Neural cell (in vitro differentiated cells): ENCODE measurements around the gene ADH6. TPM values are rescaled to one million over a fixed set of nuclear protein-coding genes. Genes with fewer than 3 reads are reported as not detected.

ENCODE experiments used
- H2AFZ ChIP-seq: fragments of 200-600, 300-800 bp; sonication (generic), shearing (Covaris generic); 2 replicates; pipeline ENCODE4 v1.6.0; 2014; ENCODE audit warnings: low read depth, mild to moderate bottlenecking, antibody characterized with exemption, low read length, moderate library complexity
- H3F3A ChIP-seq: fragments of 200-600 bp; shearing (Covaris generic); 2 replicates; pipeline ENCODE4 v1.6.1; 2016; ENCODE audit warnings: mild to moderate bottlenecking, moderate library complexity, mixed read lengths, antibody characterized with exemption, low read length; ENCODE audit not compliant: insufficient read depth, poor library complexity, severe bottlenecking
- H3K27ac ChIP-seq: fragments of 200-600, 300-800 bp; sonication (generic), shearing (Covaris generic); 2 replicates; pipeline ENCODE4 v1.5.1; 2014; ENCODE audit warnings: mild to moderate bottlenecking, low read length, moderate library complexity
- H3K27me3 ChIP-seq: fragments of 300-800, 200-600 bp; sonication (generic), shearing (Covaris generic); 2 replicates; pipeline ENCODE4 v1.6.0; 2014; ENCODE audit warnings: mild to moderate bottlenecking, low read depth, low read length, moderate library complexity; ENCODE audit not compliant: insufficient read depth
- H3K36me3 ChIP-seq: fragments of 300-800, 200-600 bp; sonication (generic), shearing (Covaris generic); 2 replicates; pipeline ENCODE4 v1.5.1; 2014; ENCODE audit warnings: mild to moderate bottlenecking, antibody characterized with exemption, low read length, moderate library complexity; ENCODE audit not compliant: insufficient read depth
- H3K4me2 ChIP-seq: fragments of 300-800, 200-600 bp; sonication (generic), shearing (Covaris generic); 2 replicates; pipeline ENCODE4 v1.6.0; 2014; ENCODE audit warnings: mild to moderate bottlenecking, low read length
- H3K4me3 ChIP-seq: fragments of 300-800, 200-600 bp; sonication (generic), shearing (Covaris generic); 2 replicates; pipeline ENCODE4 v1.5.1; 2014; ENCODE audit warnings: mild to moderate bottlenecking, low read length, moderate library complexity
- H3K79me2 ChIP-seq: fragments of 200-600 bp; shearing (Covaris generic); replicated peaks from 2 replicates; pipeline ENCODE4 v1.6.0; 2014; ENCODE audit warnings: mild to moderate bottlenecking, low read length, moderate library complexity; ENCODE audit not compliant: insufficient read depth
- H3K9ac ChIP-seq: fragments of 300-800, 200-600 bp; sonication (generic), shearing (Covaris generic); 2 replicates; pipeline ENCODE4 v1.6.1; 2016; ENCODE audit warnings: mild to moderate bottlenecking, low read length, mixed read lengths
- H3K9me2 ChIP-seq: fragments of 200-600 bp; shearing (Covaris generic); 2 replicates; pipeline ENCODE4 v1.6.1; 2016; ENCODE audit warnings: mild to moderate bottlenecking, low read length, mixed read lengths; ENCODE audit not compliant: insufficient read depth
- H3K9me3 ChIP-seq: fragments of 200-600, 300-800 bp; sonication (generic), shearing (Covaris generic); 2 replicates; pipeline ENCODE4 v1.6.1; 2016; ENCODE audit warnings: mild to moderate bottlenecking, mixed run types, low read length, moderate library complexity, mixed read lengths
- H4K20me1 ChIP-seq: fragments of 200-600 bp; shearing (Covaris generic); 2 replicates; pipeline ENCODE4 v1.6.1; 2016; ENCODE audit warnings: mild to moderate bottlenecking, mixed run types; ENCODE audit not compliant: insufficient read depth
- EP300 ChIP-seq: fragments of 450-650 bp; conservative IDR thresholded peaks from 2 replicates; pipeline ENCODE4 v1.6.1; 2014; ENCODE audit warnings: antibody characterized with exemption, mild to moderate bottlenecking, moderate library complexity; ENCODE audit not compliant: poor library complexity, severe bottlenecking
- EZH2 ChIP-seq: fragments of 200-600, 300-800 bp; shearing (Covaris generic), sonication (generic); IDR thresholded peaks from 2 replicates; pipeline ENCODE4 v1.6.1; 2014; ENCODE audit warnings: antibody characterized with exemption, low read length, borderline replicate concordance, mild to moderate bottlenecking; ENCODE audit not compliant: insufficient read depth, poor library complexity, severe bottlenecking
- MXI1 ChIP-seq: fragments of 450-650 bp; conservative IDR thresholded peaks from 2 replicates; pipeline ENCODE4 v1.6.1; 2014; ENCODE audit warnings: antibody characterized with exemption, mild to moderate bottlenecking; ENCODE audit not compliant: poor library complexity, severe bottlenecking
- POLR2AphosphoS5 ChIP-seq: IDR thresholded peaks from 2 replicates; pipeline ENCODE4 v1.6.1; 2012
- RAD21 ChIP-seq: fragments of 450-650 bp; conservative IDR thresholded peaks from 2 replicates; pipeline ENCODE4 v1.6.1; 2014; ENCODE audit warnings: antibody characterized with exemption, mild to moderate bottlenecking, moderate library complexity
- REST ChIP-seq: IDR thresholded peaks from 2 replicates; pipeline ENCODE4 v1.6.1; 2012; ENCODE audit warnings: borderline replicate concordance
- SMC3 ChIP-seq: fragments of 450-650 bp; conservative IDR thresholded peaks from 2 replicates; pipeline ENCODE4 v1.6.1; 2014; ENCODE audit warnings: antibody characterized with exemption, mild to moderate bottlenecking, moderate library complexity; ENCODE audit not compliant: poor library complexity
- TAF1 ChIP-seq: IDR thresholded peaks from 2 replicates; pipeline ENCODE4 v1.6.1; 2012; ENCODE audit warnings: low read depth
- polyA plus RNA-seq: library from polyadenylated mRNA; depleted of rRNA; stranded (reverse); fragments of >200 nt; gene quantifications from 2 replicates; pipeline ENCODE4 v1.2.3, GENCODE V29; 2014
- TF ChIP-seq, protein P1 (sequence below): fragments of 450-650 bp; IDR thresholded peaks from 2 replicates; pipeline ENCODE4 v1.5.1; 2014; ENCODE audit warnings: antibody characterized with exemption, mild to moderate bottlenecking, moderate library complexity; ENCODE audit not compliant: poor library complexity, severe bottlenecking

Gene ADH6
- polyA plus RNA-seq, 1 donor from 2014 or later, result not detected

- H3K9me2 ChIP-seq, result no peaks in the 10 kb centered on the region
- no peaks in the 10 kb centered on the region for H3K27me3 ChIP-seq
- H3K79me2 ChIP-seq, result no peaks in the 10 kb centered on the region
- no peak overlapping the region for H3K4me2 ChIP-seq
- TF ChIP-seq POLR2AphosphoS5, result no peak
- TF ChIP-seq MXI1, result no peak
- no peak for TF ChIP-seq EZH2
- TF ChIP-seq TAF1, result no peak
- TF ChIP-seq, protein P1, sequence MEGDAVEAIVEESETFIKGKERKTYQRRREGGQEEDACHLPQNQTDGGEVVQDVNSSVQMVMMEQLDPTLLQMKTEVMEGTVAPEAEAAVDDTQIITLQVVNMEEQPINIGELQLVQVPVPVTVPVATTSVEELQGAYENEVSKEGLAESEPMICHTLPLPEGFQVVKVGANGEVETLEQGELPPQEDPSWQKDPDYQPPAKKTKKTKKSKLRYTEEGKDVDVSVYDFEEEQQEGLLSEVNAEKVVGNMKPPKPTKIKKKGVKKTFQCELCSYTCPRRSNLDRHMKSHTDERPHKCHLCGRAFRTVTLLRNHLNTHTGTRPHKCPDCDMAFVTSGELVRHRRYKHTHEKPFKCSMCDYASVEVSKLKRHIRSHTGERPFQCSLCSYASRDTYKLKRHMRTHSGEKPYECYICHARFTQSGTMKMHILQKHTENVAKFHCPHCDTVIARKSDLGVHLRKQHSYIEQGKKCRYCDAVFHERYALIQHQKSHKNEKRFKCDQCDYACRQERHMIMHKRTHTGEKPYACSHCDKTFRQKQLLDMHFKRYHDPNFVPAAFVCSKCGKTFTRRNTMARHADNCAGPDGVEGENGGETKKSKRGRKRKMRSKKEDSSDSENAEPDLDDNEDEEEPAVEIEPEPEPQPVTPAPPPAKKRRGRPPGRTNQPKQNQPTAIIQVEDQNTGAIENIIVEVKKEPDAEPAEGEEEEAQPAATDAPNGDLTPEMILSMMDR, result no peak
- no peak for TF ChIP-seq REST
- TF ChIP-seq RAD21, result no peak
- TF ChIP-seq SMC3, result no peak
- no peak for TF ChIP-seq EP300
- no peaks in the 10 kb centered on the region for H3F3A ChIP-seq
- H3K9me3 ChIP-seq, result no peaks in the 10 kb centered on the region
- H3K27ac ChIP-seq, result no peak overlapping the region
- no peak overlapping the region for H3K4me3 ChIP-seq
- no peak overlapping the region for H3K9ac ChIP-seq
- H4K20me1 ChIP-seq, result no peaks in the 10 kb centered on the region
- no peak overlapping the region for H2AFZ ChIP-seq
- H3K36me3 ChIP-seq, result no peaks in the 10 kb centered on the region
Observed at GRCh38 chr4:99248714-99249113, 29.7 kb upstream of the ADH6 start.

GRCh38 chr4:99235955-99236354 lies 16.9 kb upstream of the ADH6 start:
- Histone ChIP-seq H3K27ac (no peak overlapping the region), H3K9ac (no peak overlapping the region), H3K9me3 (no peaks in the 10 kb centered on the region), H3K9me2 (no peaks in the 10 kb centered on the region), H3K36me3 (no peaks in the 10 kb centered on the region), H3K4me3 (no peak overlapping the region), H3K27me3 (no peaks in the 10 kb centered on the region), H3F3A (no peaks in the 10 kb centered on the region), H4K20me1 (no peaks in the 10 kb centered on the region), H2AFZ (no peak overlapping the region), H3K4me2 (no peak overlapping the region), H3K79me2 (no peaks in the 10 kb centered on the region)
- TF ChIP-seq EZH2, result no peak
- TF ChIP-seq MXI1, result no peak
- no peak for TF ChIP-seq RAD21
- TF ChIP-seq, protein P1, result no peak
- no peak for TF ChIP-seq EP300
- TF ChIP-seq SMC3, result no peak
- TF ChIP-seq POLR2AphosphoS5, result no peak
- TF ChIP-seq TAF1, result no peak
- TF ChIP-seq REST, result no peak
